ENCODE data around the gene TMEM91. TPM values are rescaled to one million over a fixed set of nuclear protein-coding genes. Genes with fewer than 3 reads are reported as not detected.

Gene TMEM91
- total and polyA plus RNA-seq, 2 donors (not counting 1 experiment from before 2014, with no cell fraction given), result 3.7 to 9.7 TPM

DNA sequence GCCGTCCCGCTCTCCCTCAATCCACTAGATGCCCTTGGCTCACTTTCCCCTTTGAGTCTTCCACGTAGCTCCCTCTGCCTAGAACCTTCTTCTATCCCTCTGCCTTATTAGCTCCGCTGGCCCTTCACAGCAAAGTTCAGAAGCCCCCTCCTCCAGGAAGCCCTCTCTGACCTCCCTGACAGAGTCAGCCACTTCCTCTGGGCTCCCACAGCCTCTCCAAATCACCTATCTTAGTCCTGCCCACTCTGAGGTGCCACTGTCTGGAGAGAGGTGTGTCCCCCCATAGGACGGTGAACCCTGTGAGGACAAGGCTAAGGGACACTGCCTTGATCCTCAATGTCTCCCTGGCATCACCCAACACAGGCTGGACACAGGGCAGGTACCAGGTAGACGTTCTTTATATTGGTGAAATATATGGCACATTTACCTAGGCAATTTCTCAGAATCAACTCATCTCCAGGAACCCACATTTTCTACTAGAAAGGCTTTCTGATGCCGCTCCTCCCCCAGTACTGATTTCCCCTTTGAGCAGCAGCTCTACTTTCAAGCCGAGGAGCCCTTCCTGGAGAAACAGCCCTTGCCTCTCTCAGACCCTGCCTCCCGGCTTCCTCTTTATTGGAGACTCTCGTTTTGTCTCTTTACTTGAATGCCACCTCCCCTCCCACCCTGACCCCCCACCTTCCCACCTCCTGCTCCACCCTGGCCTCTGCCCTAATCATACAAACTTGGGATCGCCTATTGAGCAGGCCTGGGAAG is 19.2 kb upstream of the TMEM91 start:
- H2AFZ ChIP-seq (ENCODE audit: low read length), result no peak overlapping the region
- H3K4me2 ChIP-seq (ENCODE audit: extremely low read depth, insufficient read depth, low read length), result no peak overlapping the region
- H3K9me3 ChIP-seq (ENCODE audit: control insufficient read depth, insufficient read depth, low read depth, low read length), result no peaks in the 10 kb centered on the region
- H3K27me3 ChIP-seq (ENCODE audit: control insufficient read depth, insufficient read depth, low read length), result no peaks in the 10 kb centered on the region
- no peaks in the 10 kb centered on the region for H3K4me1 ChIP-seq (ENCODE audit: control insufficient read depth, extremely low read depth, insufficient read depth, low read length)
- no peak for DNase-seq (ENCODE audit: low read depth in 2 of 2)
- peaks cover 11% of the 10 kb centered on the region for H3K79me2 ChIP-seq (ENCODE audit: control insufficient read depth, insufficient read depth, low read length)
- H3K9ac ChIP-seq (ENCODE audit: insufficient read depth, low read length), result no peak overlapping the region
- H3K4me3 ChIP-seq (replicated peaks in 1 of 4; ENCODE audit: control extremely low read depth in 1 of 4, insufficient read depth in 1 of 4, low read depth in 3 of 4, low read length in 4 of 4), result no peak overlapping the region
- no peaks in the 10 kb centered on the region for H3K36me3 ChIP-seq (ENCODE audit: control insufficient read depth, insufficient read depth, low read length)
- TF ChIP-seq EZH2 (IDR thresholded peaks at IDR 0.05; ENCODE audit: low read length, missing control alignments), result no peak
- TF ChIP-seq, protein P1, sequence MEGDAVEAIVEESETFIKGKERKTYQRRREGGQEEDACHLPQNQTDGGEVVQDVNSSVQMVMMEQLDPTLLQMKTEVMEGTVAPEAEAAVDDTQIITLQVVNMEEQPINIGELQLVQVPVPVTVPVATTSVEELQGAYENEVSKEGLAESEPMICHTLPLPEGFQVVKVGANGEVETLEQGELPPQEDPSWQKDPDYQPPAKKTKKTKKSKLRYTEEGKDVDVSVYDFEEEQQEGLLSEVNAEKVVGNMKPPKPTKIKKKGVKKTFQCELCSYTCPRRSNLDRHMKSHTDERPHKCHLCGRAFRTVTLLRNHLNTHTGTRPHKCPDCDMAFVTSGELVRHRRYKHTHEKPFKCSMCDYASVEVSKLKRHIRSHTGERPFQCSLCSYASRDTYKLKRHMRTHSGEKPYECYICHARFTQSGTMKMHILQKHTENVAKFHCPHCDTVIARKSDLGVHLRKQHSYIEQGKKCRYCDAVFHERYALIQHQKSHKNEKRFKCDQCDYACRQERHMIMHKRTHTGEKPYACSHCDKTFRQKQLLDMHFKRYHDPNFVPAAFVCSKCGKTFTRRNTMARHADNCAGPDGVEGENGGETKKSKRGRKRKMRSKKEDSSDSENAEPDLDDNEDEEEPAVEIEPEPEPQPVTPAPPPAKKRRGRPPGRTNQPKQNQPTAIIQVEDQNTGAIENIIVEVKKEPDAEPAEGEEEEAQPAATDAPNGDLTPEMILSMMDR (conservative IDR thresholded peaks at IDR 0.05 in 1 of 2, IDR thresholded peaks at IDR 0.05 in 1 of 2; ENCODE audit: low read depth in 1 of 2, low read length in 2 of 2), result no peak
- no peaks in the 10 kb centered on the region for H4K20me1 ChIP-seq (ENCODE audit: control insufficient read depth, extremely low read depth, insufficient read depth, low read length)
- H3K27ac ChIP-seq (ENCODE audit: insufficient read depth, low read length), result no peak overlapping the region

DNA sequence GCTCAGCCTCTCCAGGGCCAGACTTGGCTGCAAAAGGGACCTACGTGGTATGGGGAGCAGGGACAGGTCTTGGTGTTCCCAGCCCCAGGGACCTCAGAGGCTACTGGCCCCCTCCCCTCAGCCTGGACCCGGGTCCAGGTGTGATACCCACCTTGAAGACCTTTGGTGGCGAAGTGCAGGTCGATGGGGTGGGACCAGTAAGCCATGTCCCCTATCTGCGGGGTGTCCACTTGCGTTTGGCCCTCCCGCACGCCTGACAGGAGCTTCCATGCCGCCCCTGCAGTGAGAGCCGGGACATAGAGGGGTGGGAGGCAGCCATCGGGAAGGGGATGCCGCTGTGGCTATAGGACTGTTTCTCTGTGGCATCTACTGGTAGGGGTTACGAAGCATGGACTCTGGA is 18.6 kb upstream of the TMEM91 start:
- Histone ChIP-seq H3K4me2 (ENCODE audit: extremely low read depth, insufficient read depth, low read length) (no peak overlapping the region), H2AFZ (ENCODE audit: low read length) (no peak overlapping the region), H3K9me3 (ENCODE audit: control insufficient read depth, insufficient read depth, low read depth, low read length) (no peaks in the 10 kb centered on the region), H3K36me3 (ENCODE audit: control insufficient read depth, insufficient read depth, low read length) (no peaks in the 10 kb centered on the region), H3K27me3 (ENCODE audit: control insufficient read depth, insufficient read depth, low read length) (no peaks in the 10 kb centered on the region), H3K79me2 (ENCODE audit: control insufficient read depth, insufficient read depth, low read length) (peaks cover 5% of the 10 kb centered on the region), H3K4me1 (ENCODE audit: control insufficient read depth, extremely low read depth, insufficient read depth, low read length) (no peaks in the 10 kb centered on the region), H3K4me3 (replicated peaks in 1 of 4; ENCODE audit: control extremely low read depth in 1 of 4, insufficient read depth in 1 of 4, low read depth in 3 of 4, low read length in 4 of 4) (no peak overlapping the region), H4K20me1 (ENCODE audit: control insufficient read depth, extremely low read depth, insufficient read depth, low read length) (no peaks in the 10 kb centered on the region), H3K9ac (ENCODE audit: insufficient read depth, low read length) (no peak overlapping the region), H3K27ac (ENCODE audit: insufficient read depth, low read length) (no peak overlapping the region)
- DNase-seq (ENCODE audit: low read depth in 2 of 2), result no peak
- no peak for TF ChIP-seq EZH2 (IDR thresholded peaks at IDR 0.05; ENCODE audit: low read length, missing control alignments)
- TF ChIP-seq, protein P1 (conservative IDR thresholded peaks at IDR 0.05 in 1 of 2, IDR thresholded peaks at IDR 0.05 in 1 of 2; ENCODE audit: low read depth in 1 of 2, low read length in 2 of 2), result no peak

DNA sequence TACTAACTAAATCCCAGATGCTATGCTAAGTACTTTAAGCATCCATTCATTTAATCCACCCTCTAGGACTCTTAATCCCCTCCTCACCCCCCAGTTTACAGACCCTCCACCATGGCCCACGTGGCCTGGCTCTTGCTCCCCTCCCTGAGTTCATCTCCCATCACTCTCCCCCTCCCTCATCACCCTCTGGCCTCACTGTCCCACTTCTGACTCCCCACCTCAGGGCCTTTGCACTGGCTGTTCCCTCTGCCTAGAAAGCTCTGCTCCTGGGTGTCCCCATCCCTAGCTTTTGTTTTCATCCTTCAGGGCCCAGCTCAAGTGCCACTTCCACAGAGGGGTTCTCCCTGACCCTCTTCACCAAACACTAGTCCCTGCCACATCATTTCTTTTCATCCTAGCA is 16.6 kb upstream of the TMEM91 start:
- Histone ChIP-seq H3K9me3 (ENCODE audit: control insufficient read depth, insufficient read depth, low read depth, low read length) (no peaks in the 10 kb centered on the region), H4K20me1 (ENCODE audit: control insufficient read depth, extremely low read depth, insufficient read depth, low read length) (no peaks in the 10 kb centered on the region), H3K4me1 (ENCODE audit: control insufficient read depth, extremely low read depth, insufficient read depth, low read length) (peaks cover 2% of the 10 kb centered on the region), H3K36me3 (ENCODE audit: control insufficient read depth, insufficient read depth, low read length) (no peaks in the 10 kb centered on the region), H3K27me3 (ENCODE audit: control insufficient read depth, insufficient read depth, low read length) (no peaks in the 10 kb centered on the region), H2AFZ (ENCODE audit: low read length) (no peak overlapping the region), H3K27ac (ENCODE audit: insufficient read depth, low read length) (no peak overlapping the region), H3K4me2 (ENCODE audit: extremely low read depth, insufficient read depth, low read length) (no peak overlapping the region), H3K9ac (ENCODE audit: insufficient read depth, low read length) (no peak overlapping the region), H3K4me3 (replicated peaks in 1 of 4; ENCODE audit: control extremely low read depth in 1 of 4, insufficient read depth in 1 of 4, low read depth in 3 of 4, low read length in 4 of 4) (no peak overlapping the region), H3K79me2 (ENCODE audit: control insufficient read depth, insufficient read depth, low read length) (peaks cover 3% of the 10 kb centered on the region)
- DNase-seq (ENCODE audit: low read depth in 2 of 2), result no peak
- no peak for TF ChIP-seq EZH2 (IDR thresholded peaks at IDR 0.05; ENCODE audit: low read length, missing control alignments)
- TF ChIP-seq, protein P1 (conservative IDR thresholded peaks at IDR 0.05 in 1 of 2, IDR thresholded peaks at IDR 0.05 in 1 of 2; ENCODE audit: low read depth in 1 of 2, low read length in 2 of 2), result no peak

Measured in fibroblast of lung (primary cell).